HCEC 1CT (cell line): ENCODE data around the gene FHIT.

Experiments
- DNase-seq: peaks from one replicate; pipeline ENCODE4 v3.0.0-alpha.2; 2017

The FHIT gene

DNA sequence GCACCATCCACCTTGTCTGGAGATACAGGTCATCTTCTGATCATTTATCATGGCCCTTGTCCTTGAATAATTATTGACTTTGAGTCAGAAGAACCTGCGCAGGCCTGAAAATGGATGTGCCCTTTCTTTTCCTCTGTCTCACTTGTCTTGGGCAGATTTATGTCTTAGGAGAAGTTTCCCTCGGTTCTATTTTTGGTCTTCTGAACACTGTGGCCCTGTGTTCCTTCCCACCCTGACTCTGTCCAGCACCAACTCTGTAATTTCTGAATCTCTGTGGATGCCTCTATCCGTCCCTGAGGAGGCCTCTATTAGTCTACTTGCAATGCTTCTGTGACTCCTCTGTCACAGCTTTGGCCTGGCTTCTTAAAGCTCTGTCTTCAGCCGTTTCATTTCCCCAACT lies 1520.7 kb downstream of the FHIT start:
- no peak for DNase-seq

DNA sequence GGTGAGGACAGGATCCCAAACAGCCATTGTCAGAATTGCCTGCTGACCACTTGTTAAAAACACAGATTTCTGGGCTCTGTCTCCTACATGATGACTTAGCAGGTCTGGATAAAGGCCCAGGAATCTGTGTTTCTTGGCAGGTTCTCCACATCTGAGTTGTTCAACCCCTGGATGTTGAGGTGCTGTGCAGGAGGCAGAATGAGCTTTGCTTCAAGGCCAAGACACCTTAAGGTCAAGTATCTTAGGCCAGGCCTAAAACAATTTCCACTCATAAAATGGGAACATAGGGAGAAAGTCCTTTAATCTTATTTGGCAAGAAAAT lies 1522.7 kb downstream of the FHIT start:
- no peak for DNase-seq

DNA sequence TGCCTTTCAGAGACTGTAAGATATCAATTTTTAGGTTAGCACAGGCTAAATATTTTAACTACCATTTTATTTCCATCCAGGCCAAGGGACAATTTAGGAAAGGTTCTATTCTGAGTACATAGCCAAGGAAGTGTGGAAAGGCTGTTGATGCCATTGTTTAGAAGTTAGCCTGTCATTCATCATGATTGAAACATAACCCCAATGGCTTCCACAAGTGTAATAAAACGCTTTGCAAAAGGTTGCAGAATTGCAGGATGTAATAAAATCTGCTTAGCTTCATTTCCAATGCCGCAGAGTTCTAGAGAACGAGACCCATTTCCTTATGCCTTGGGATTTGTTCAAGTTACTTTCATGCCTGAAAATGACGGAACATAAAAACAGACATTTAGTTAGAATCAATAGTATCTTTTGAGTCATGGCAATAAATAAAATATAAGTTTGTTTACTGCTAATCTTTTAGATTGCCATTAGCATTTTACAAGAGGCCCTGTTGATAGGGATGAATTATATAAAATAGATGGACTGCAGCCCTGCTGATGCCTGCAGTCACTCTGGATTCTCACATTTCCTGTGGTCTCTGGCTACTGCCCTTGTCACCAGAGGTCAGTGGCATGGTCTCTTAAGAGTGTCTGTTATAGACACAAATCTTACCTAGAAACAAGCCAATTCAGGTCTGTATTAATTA lies 1523.2 kb downstream of the FHIT start:
- no peak for DNase-seq

DNA sequence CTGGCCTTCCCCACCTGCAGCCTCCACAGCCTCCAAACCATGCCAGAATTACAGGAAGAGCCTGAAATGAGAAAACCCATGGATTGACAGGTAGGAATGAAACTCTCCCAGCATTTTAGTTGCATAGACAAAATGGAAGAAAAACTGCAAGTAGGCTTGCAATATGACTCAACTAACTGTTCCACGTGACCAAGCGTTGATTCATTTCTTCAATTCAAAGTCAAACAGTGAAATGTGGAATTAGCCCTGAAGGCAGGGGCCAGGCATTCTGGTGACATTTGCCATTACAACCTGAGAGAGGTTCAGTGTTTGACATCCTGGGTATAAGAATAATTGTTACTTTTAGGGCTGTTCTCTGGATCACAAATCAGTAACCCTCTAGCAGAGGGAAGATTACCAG lies 1525.0 kb downstream of the FHIT start:
- no peak for DNase-seq

DNA sequence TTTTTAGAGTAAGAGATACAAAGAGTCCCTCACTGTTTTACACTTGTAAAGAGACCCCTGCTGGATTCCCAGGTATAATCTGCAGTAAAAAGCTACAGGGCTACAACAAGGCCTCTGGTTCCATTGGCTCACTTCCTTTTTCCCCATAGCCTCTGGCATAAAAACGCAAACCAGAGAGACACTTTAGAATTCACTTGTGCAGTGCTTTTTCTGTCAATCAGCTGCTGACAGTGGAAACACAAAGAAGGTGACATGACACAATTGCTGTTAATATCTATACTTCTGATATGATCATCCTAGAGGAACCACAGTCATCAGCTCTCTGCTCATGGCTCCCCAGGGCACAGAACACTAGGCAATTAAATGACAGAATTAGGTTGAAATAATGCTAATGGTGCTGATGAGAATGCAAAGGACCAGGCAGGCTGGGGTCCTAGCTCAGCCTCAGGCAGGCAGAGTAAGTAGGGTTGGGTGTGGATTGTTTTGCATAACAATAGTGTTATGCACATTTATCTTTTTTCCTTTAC lies 1533.5 kb downstream of the FHIT start:
- no peak for DNase-seq

DNA sequence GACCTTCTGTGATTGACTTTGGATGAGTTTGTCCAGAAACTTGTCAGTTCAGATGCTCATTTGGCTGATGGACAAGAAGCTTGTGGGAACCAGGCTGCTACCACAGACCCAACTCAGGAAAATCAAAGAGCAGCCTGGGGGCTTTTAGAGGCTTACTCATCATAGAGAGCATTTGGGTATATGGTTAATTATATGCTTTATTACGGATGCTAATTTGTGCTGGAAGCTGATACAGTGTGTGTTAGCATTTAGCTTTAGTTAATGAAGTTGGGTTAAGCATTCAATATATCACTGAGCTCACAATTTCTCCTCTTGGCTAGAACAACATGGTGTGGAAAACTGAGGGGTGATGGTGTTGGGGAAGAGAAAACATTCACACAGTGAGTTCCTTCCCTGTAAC lies 1537.2 kb downstream of the FHIT start:
- no peak for DNase-seq

DNA sequence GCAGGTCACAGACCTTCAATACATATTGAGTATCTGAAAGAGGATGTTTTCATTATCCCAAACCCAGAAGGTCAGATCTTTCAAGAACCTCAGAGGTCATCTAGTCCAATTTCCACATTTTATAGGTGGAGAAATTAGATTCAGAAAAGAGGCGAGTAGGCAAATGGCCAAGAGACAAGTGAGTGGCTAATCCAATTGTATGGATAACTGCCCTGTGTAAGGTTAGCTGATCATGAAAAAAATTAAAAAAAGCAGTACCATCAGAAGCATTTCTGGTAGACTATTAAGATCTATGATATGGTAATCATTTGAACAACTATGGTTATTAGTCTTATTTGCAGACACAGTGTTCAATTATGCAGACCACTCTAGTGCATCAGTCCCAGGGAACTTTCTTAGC lies 1540.7 kb downstream of the FHIT start:
- DNase-seq, result no peak

DNA sequence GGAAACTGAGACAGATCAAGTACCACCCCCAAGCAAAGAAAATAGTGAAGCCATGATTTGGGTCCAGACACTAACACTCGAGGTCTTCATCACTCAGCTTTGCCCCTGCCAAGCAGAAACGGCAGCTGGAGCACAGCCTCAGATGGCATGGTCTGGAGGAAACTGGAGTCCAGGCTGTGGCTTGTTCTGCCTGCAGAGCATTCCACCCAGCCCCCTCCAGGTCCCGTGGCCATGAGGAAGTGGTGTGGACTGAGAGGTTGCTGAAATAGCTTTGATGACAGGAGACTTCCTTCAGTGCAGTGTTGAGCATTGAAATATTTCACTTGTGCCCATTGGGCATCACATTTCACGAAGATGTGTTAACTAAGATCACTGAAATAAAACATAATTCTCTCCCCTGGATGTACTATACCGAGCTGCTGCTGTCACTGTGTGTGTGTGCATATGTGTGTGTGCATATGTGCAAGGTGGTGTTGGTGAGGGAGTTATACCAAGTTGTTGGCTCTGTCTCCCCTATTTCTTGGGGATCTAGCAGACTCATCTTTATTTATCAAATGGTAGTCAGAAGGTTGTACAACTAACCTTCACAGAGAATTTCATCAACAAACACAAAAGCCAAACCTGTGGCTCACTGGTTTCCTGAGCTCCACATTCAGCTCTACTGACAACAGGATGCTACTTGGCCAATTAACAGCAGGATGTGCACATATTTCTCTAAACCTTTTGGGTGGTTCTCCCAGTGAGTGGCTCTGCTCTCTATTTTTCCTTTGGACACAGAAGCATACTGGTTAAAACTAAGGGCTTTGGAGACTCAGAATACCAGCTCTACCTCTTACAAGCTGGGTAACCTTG lies 1541.3 kb downstream of the FHIT start:
- no peak for DNase-seq

DNA sequence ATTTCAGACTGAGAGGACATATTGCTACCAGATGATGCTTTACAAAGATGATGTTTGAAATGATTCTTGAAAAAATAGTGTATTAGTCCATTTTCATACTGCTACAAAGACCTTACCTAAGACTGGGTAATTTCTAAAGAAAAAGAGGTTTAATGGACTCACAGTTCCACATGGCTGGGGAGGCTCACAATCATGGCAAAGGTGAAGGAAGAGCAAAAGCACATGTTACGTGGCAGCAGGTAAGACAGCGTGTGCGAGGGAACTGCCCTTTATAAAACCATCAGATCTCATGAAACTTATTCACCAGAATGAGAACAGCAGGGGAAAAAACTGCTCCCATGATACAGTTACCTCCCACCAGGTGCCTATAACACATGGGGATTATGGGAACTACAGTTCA lies 1543.0 kb downstream of the FHIT start:
- no peak for DNase-seq

DNA sequence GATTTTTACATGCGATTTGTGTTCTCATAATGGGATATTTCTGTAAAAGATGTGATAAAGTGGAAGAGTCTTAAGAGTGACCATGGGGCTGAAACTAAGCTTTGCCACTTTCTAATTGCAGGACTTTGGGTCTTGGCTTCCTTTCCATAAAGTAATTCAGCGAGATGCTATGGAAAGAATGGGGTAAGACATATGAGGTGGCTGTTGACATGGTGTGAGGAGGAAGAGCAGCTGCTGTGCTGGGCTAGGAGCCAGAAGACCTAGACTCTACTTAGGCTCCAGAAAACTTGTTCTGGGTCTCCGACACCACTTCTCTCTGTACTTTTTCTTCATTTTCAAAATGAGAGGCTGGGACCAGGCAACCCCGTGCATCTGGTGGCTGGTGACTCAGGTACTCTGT lies 1547.0 kb downstream of the FHIT start:
- no peak for DNase-seq

DNA sequence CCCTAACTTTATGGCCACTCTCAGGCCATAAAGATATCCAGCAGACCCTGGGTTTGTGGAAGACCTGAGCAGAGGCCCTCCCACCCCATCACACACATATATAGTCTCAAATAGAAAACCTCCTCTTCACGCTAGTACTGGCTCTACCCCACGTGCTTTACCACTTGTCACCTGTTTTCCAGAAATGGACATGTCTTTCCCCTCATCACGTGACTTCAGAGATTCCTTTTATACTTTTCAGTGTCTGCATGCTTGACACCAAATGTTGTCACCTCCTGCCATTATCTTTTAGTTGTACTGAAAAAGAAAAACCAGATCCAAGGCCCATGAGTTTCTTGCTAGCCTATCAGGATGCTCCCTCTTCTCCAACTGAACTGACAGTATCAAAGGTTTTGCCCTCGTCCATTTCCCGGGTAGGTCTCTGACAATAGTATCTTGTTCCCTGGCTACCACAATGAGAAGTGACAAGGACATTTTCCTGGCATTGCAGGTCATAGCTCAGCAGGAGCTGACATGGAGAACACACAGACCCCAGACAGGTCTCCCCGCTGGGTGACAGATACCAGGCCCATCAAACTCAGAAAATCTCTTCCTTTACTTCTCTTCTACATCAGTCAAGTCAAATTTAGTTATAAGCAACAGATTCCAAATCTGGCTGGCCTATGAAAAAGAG lies 1551.5 kb downstream of the FHIT start:
- no peak for DNase-seq
